GM18909 (cell line): ENCODE results near the gene TAF5L.

ENCODE experiments used
- ATAC-seq: cut with Tn5 transposase; IDR thresholded peaks from one replicate; pipeline ENCODE4 v1.9.1; 2021; ENCODE audit warnings: mild to moderate bottlenecking; ENCODE audit not compliant: unreplicated experiment, poor library complexity

The TAF5L gene

GRCh38 chr1:229625915-229626831 lies at the start of gene TAF5L, which contains the start of gene URB2:
TAF5L (minus strand) TSS chr1:229626122; CDS start chr1:229614482, 11,640 bp downstream.
URB2 (plus strand) TSS chr1:229626247; CDS start chr1:229627634, 1,387 bp downstream.
- ATAC-seq, result peak; percentile 87

GRCh38 chr1:229675396-229675795 lies 49.5 kb upstream of the TAF5L start:
- ATAC-seq, result no peak

GRCh38 chr1:229674042-229674441 lies 48.1 kb upstream of the TAF5L start:
- ATAC-seq, result no peak

GRCh38 chr1:229672246-229672645 lies 46.3 kb upstream of the TAF5L start:
- no peak for ATAC-seq

GRCh38 chr1:229671310-229671709 lies 45.4 kb upstream of the TAF5L start:
- no peak for ATAC-seq

- no peak for ATAC-seq
These were observed 43.4 kb upstream of the TAF5L start for GRCh38 chr1:229669333-229669732.

- ATAC-seq, result no peak
These were observed 40.7 kb upstream of the TAF5L start for GRCh38 chr1:229666585-229666984.

GRCh38 chr1:229665912-229666558 lies 40.1 kb upstream of the TAF5L start:
- no peak for ATAC-seq

GRCh38 chr1:229664133-229664689 lies 38.3 kb upstream of the TAF5L start:
- ATAC-seq, result peak; percentile 58

GRCh38 chr1:229661897-229662296 lies 36.0 kb upstream of the TAF5L start:
- ATAC-seq, result no peak

- ATAC-seq, result peak; percentile 74
These were observed 35.3 kb upstream of the TAF5L start for GRCh38 chr1:229661022-229661877.

GRCh38 chr1:229657993-229658755 lies 32.3 kb upstream of the TAF5L start:
- ATAC-seq, result no peak

GRCh38 chr1:229655781-229656180 lies 29.9 kb upstream of the TAF5L start:
- ATAC-seq, result no peak

- ATAC-seq, result no peak
These were observed 27.5 kb upstream of the TAF5L start for GRCh38 chr1:229653420-229653819.

- no peak for ATAC-seq
These were observed 25.6 kb upstream of the TAF5L start for GRCh38 chr1:229651546-229651945.

GRCh38 chr1:229650045-229650444 lies 24.1 kb upstream of the TAF5L start:
- no peak for ATAC-seq

GRCh38 chr1:229648406-229648805 lies 22.5 kb upstream of the TAF5L start:
- ATAC-seq, result no peak

GRCh38 chr1:229645324-229645993 lies 19.5 kb upstream of the TAF5L start:
- no peak for ATAC-seq
